Frontal cortex (tissue), 4 donors: ENCODE data around the gene MAMDC4. TPM values are rescaled to one million over a fixed set of nuclear protein-coding genes. Genes with fewer than 3 reads are reported as not detected.

Experiments used
- DNase-seq, 2 donors: peaks; one replicate each; pipeline ENCODE4 v3.0.0; 2012; ENCODE audit warnings: low spot score in 2 of 2
- FAIRE-seq: peaks from 2 replicates; lab custom pipeline; 2012; peaks lifted over from hg19 to GRCh38; lab: Jason Lieb, UNC
- small RNA-seq: library from RNA; depleted of rRNA; stranded (forward); fragments of <200 nt; gene quantifications from one replicate; pipeline ENCODE3, GENCODE V24; 2014
- total RNA-seq: library from RNA; depleted of rRNA; stranded (reverse); fragments of >200 nt; gene quantifications from one replicate; pipeline ENCODE4 v1.2.3, GENCODE V29; 2014
- donor health status: control.
- donor health status: control.
- donor health status: control.

The MAMDC4 gene
- total RNA-seq, 1 donor from 2014 or later, result 4.1 TPM

- no peak for FAIRE-seq
- no peak for DNase-seq
Measured at GRCh38 chr9:136906266-136906665, 54.1 kb downstream of the MAMDC4 start.

DNA sequence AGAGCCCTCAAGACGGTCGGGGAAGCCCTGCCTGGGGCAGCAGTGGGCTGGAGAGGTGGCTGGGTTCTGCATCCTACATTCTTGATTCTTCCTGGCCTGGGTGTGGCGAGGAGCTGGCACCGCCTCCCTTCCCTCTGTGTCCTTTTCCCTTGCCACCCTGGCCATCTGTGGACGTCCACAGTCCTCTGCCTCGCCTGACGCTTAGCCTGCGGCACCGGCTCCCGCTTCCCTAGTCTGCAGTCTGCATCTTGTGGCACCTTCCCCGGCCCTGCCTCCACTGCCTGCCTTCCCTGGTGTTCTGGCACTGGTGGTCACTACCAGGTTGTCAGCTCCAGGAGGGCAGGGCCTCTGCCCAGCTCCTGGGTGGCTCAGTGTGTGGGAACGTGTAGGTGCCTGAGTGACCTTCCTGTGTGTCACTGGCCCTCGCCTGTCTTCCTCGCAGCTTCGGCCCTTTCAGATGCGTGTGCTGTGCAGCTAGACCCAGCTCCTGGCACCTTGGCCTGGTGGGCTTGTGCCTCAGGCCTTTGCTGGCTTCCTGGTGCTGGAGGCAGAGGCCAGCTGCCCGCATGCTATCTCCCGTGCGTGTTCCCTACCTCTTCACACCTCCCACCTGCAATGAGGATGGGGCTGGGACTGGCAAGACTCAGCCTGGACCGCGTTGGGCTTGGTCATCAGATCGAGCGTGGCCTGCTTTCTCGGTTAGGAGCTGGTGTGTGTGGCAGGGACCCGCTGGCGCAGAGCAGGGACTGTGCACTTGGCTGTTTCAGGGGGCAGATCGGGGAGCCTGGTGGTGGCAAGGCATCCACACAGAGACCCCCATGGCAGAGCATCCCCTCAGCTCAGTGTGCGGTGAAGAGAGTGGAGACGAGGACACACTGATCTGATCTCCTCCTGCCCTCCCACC, 55.1 kb downstream of the MAMDC4 start:
- DNase-seq (no peak), FAIRE-seq (no peak)

Small RNAs within 50 kb of the gene (small RNA-seq; reads per million reads assigned to genes)
- gene MIR4292 (not detected), gene MIR4479 (not detected)

Other genes with a start within 250 kb of the MAMDC4 start
- gene EGFL7, start 189.4 kb upstream of the MAMDC4 start, total RNA-seq, result 12.6 TPM
- 1.2 TPM for gene AGPAT2, start 164.9 kb upstream of the MAMDC4 start, total RNA-seq
- gene DIPK1B, start 139.8 kb upstream of the MAMDC4 start, total RNA-seq, result 26.9 TPM
- gene LCN10, start 109.4 kb upstream of the MAMDC4 start, total RNA-seq, result not detected
- gene LCN6, start 103.8 kb upstream of the MAMDC4 start, total RNA-seq, result not detected
- not detected for gene LCN8, start 94.1 kb upstream of the MAMDC4 start, total RNA-seq
- not detected for gene LCN15, start 87.8 kb upstream of the MAMDC4 start, total RNA-seq
- gene TMEM141, start 61.0 kb upstream of the MAMDC4 start, total RNA-seq, result 17.1 TPM
- gene CCDC183, start 56.0 kb upstream of the MAMDC4 start, total RNA-seq, result 2.0 TPM
- gene RABL6, start 44.4 kb upstream of the MAMDC4 start, total RNA-seq, result 35.1 TPM
- gene AJM1, start 9.9 kb upstream of the MAMDC4 start, total RNA-seq, result 0.82 TPM
- gene PHPT1, start 2.9 kb upstream of the MAMDC4 start, total RNA-seq, result 143 TPM
- 140 TPM for gene EDF1, start 14.0 kb downstream of the MAMDC4 start, total RNA-seq
- gene TRAF2, start 34.2 kb downstream of the MAMDC4 start, total RNA-seq, result 7.3 TPM
- 62.4 TPM for gene FBXW5, start 92.4 kb downstream of the MAMDC4 start, total RNA-seq
- gene C8G, start 92.9 kb downstream of the MAMDC4 start, total RNA-seq, result not detected
- not detected for gene LCN12, start 99.9 kb downstream of the MAMDC4 start, total RNA-seq
- gene PTGDS, start 125.2 kb downstream of the MAMDC4 start, total RNA-seq, result 61.1 TPM
- gene LCNL1, start 130.6 kb downstream of the MAMDC4 start, total RNA-seq, result 0.82 TPM
- 13.5 TPM for gene PAXX, start 140.1 kb downstream of the MAMDC4 start, total RNA-seq
- not detected for gene CLIC3, start 144.2 kb downstream of the MAMDC4 start, total RNA-seq
- 20.8 TPM for gene ABCA2, start 175.9 kb downstream of the MAMDC4 start, total RNA-seq
- not detected for gene FUT7, start 179.7 kb downstream of the MAMDC4 start, total RNA-seq
- gene NPDC1, start 193.8 kb downstream of the MAMDC4 start, total RNA-seq, result 16.3 TPM
- gene ENTPD2, start 201.7 kb downstream of the MAMDC4 start, total RNA-seq, result 0.82 TPM
- 1.2 TPM for gene SAPCD2, start 218.2 kb downstream of the MAMDC4 start, total RNA-seq
- 0.41 TPM for gene UAP1L1, start 225.2 kb downstream of the MAMDC4 start, total RNA-seq
- 42.0 TPM for gene MAN1B1, start 234.6 kb downstream of the MAMDC4 start, total RNA-seq